ENCODE results near the gene CRELD2.

CRELD2 gene

GRCh38 chr22:49909476-49910205 lies 8.8 kb upstream of the CRELD2 start:
- ChIA-PET CTCF (no interaction called here), POLR2A (interaction anchor here (0.6 kb wide), 1 partner anchor 306 kb away, joined by 6 read pairs; no protein-coding TSS in a partner anchor)

GRCh38 chr22:49910229-49911155 lies 7.9 kb upstream of the CRELD2 start:
- TF ChIP-seq CTCF (IDR thresholded peaks at IDR 0.05; ENCODE audit: control extremely low read depth, extremely low read depth, low read depth, missing control alignments), result no peak
- ChIA-PET POLR2A (no interaction called here), CTCF (no interaction called here)
- DNase-seq (ENCODE audit: extremely low spot score), result no peak

More at GRCh38 chr22:49909476-49910205, 8.8 kb upstream of the CRELD2 start:
- DNase-seq (ENCODE audit: extremely low spot score), result no peak
- TF ChIP-seq CTCF (IDR thresholded peaks at IDR 0.05; ENCODE audit: control extremely low read depth, extremely low read depth, low read depth, missing control alignments), result no peak

- CTCF ChIA-PET, result interaction anchor here (1.6 to 2.0 kb wide), 2 partner anchors 10 to 12 kb away, joined by 3 to 5 read pairs; no protein-coding TSS in a partner anchor
Measured at GRCh38 chr22:49911881-49912625, 6.4 kb upstream of the CRELD2 start.

GRCh38 chr22:49913026-49913425 lies 5.4 kb upstream of the CRELD2 start:
- POLR2A ChIA-PET, result no interaction called here
- no peak for DNase-seq (ENCODE audit: extremely low spot score)
- TF ChIP-seq CTCF (IDR thresholded peaks at IDR 0.05; ENCODE audit: control extremely low read depth, extremely low read depth, low read depth, missing control alignments), result no peak
- CTCF ChIA-PET, result interaction anchor here (1.6 to 2.0 kb wide), 2 partner anchors 9 to 11 kb away, joined by 3 to 5 read pairs; no protein-coding TSS in a partner anchor

More at GRCh38 chr22:49911881-49912625, 6.4 kb upstream of the CRELD2 start:
- DNase-seq (ENCODE audit: extremely low spot score), result no peak
- TF ChIP-seq CTCF (IDR thresholded peaks at IDR 0.05; ENCODE audit: control extremely low read depth, extremely low read depth, low read depth, missing control alignments), result no peak
- POLR2A ChIA-PET, result no interaction called here

GRCh38 chr22:49913446-49913845 lies 5.0 kb upstream of the CRELD2 start:
- no peak for DNase-seq (ENCODE audit: extremely low spot score)
- ChIA-PET POLR2A (no interaction called here), CTCF (interaction anchor here (1.6 to 2.0 kb wide), 2 partner anchors 8 to 10 kb away, joined by 3 to 5 read pairs; no protein-coding TSS in a partner anchor)
- TF ChIP-seq CTCF (IDR thresholded peaks at IDR 0.05; ENCODE audit: control extremely low read depth, extremely low read depth, low read depth, missing control alignments), result no peak

- CTCF ChIA-PET, result interaction anchor here (0.7 to 2.9 kb wide), 3 partner anchors 9 to 116 kb away, joined by 3 to 8 read pairs (median 3); no protein-coding TSS in a partner anchor
- TF ChIP-seq CTCF (IDR thresholded peaks at IDR 0.05; ENCODE audit: control extremely low read depth, extremely low read depth, low read depth, missing control alignments), result no peak
- no peak for DNase-seq (ENCODE audit: extremely low spot score)
- POLR2A ChIA-PET, result no interaction called here
Measured at GRCh38 chr22:49914256-49914655, 4.2 kb upstream of the CRELD2 start.

Data from GM10248 (cell line).